ENCODE results near the gene GSKIP.

Gene GSKIP

DNA sequence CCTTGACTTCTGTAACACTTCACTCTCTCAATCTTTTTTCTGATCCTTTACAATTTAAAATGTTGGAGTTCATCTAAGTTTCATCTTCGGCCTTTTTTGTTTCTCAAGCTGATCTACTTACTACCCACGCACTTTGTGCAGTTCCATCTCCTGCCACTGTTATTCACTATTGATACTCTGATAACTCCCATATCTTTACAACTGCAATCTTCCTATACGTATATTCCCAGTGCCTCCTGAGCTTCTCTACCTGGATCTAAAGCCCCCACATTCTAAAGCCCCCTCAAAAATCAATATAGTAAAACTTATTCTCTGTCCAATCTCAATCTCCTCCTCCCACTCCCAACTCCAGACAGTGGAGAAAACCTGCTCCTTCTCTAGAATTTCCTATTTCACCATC is 6.1 kb upstream of the GSKIP start:
- no peaks in the 10 kb centered on the region for H4K20me1 ChIP-seq (ENCODE audit: insufficient read depth, low read length)
- no peak overlapping the region for H3K4me3 ChIP-seq (ENCODE audit: low read length)
- no peaks in the 10 kb centered on the region for H3K36me3 ChIP-seq (replicated peaks; ENCODE audit: low read depth, low read length)
- H3K4me2 ChIP-seq (ENCODE audit: low read length): no peak overlapping the region
- H3K27ac ChIP-seq (ENCODE audit: low read length): no peak overlapping the region
- peaks cover 8% of the 10 kb centered on the region for H3K4me1 ChIP-seq (ENCODE audit: low read length)
- no peak overlapping the region for H3K9ac ChIP-seq (ENCODE audit: low read length)
- H2AFZ ChIP-seq (ENCODE audit: low read depth, low read length): no peak overlapping the region
- H3K9me3 ChIP-seq (ENCODE audit: insufficient read depth, low read length): no peaks in the 10 kb centered on the region
- no peak for TF ChIP-seq EZH2phosphoT487 (IDR thresholded peaks at IDR 0.05; ENCODE audit: low read depth)
- TF ChIP-seq, protein P1, sequence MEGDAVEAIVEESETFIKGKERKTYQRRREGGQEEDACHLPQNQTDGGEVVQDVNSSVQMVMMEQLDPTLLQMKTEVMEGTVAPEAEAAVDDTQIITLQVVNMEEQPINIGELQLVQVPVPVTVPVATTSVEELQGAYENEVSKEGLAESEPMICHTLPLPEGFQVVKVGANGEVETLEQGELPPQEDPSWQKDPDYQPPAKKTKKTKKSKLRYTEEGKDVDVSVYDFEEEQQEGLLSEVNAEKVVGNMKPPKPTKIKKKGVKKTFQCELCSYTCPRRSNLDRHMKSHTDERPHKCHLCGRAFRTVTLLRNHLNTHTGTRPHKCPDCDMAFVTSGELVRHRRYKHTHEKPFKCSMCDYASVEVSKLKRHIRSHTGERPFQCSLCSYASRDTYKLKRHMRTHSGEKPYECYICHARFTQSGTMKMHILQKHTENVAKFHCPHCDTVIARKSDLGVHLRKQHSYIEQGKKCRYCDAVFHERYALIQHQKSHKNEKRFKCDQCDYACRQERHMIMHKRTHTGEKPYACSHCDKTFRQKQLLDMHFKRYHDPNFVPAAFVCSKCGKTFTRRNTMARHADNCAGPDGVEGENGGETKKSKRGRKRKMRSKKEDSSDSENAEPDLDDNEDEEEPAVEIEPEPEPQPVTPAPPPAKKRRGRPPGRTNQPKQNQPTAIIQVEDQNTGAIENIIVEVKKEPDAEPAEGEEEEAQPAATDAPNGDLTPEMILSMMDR (IDR thresholded peaks at IDR 0.05; ENCODE audit: low read depth, low read length): no peak
- H3K27me3 ChIP-seq (ENCODE audit: low read depth, low read length): no peaks in the 10 kb centered on the region
- H3K79me2 ChIP-seq (ENCODE audit: low read length): peaks cover 43% of the 10 kb centered on the region

DNA sequence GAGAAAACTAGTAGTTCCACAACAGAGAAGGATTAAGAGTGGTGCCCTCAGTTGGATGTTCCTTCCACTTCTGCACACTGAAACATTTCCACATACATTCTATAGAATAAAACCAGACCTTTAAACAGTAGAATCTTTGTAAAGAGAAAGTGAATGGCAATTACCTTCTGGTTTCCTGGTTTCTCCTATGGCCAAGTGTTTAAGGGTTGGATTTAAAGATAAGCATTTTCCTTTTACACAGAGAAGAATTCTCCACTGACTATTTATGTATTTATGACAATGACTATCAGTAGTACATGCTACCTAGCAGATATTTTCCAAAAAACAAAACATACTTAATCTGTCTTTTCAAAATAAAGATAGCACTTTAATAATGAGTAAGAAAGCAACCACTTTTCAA is 3.4 kb upstream of the GSKIP start:
- H3K36me3 ChIP-seq (replicated peaks; ENCODE audit: low read depth, low read length): no peaks in the 10 kb centered on the region

DNA sequence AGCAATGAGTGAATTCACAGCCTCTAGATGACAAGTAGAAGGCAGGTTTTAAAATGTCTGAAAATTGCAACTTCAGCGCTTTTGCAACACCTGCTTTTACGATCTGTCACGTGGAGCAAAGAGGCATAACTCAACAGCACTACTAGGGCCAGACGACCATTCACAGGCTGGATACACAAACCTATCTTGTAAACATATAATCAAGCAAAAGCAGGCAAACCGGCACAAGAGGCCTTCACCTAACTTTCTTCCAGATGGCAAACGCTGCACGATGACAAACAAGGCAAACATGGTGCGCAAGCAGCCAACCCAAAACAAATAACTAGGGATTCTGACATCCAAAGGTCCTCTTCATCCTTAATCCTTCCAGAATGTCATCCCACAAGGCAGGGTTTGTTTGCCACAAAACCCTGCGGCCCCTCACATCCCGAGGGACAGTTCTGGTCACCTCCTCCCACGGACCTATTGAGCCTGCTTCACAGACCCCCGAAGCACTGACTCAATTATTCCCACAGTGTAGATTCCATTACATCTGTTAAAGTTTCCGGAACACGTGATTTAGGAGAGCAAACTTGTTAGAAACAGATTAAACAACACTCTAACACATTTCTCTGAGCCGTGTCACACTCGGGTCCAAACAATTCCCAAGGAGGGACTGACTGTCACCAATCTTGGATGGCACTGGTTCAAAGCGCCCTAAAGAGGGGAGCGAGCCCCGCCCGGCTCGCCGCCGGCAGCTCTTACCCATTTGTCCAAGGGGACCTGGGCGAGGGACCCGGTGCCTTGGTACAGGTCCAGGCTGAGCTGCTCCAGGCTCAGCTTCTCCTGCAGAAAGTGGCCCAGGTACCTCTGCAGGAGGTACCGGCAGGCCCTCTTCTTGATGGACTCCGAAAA is 1.0 kb upstream of the GSKIP start:
- H3K9me3 ChIP-seq (ENCODE audit: insufficient read depth, low read length): no peaks in the 10 kb centered on the region
- H2AFZ ChIP-seq (ENCODE audit: low read depth, low read length): peak overlapping the region; percentile 67
- no peaks in the 10 kb centered on the region for H3K27me3 ChIP-seq (ENCODE audit: low read depth, low read length)
- H3K36me3 ChIP-seq (replicated peaks; ENCODE audit: low read depth, low read length): no peaks in the 10 kb centered on the region
- peak overlapping the region; percentile 80 for H3K9ac ChIP-seq (ENCODE audit: low read length)
- H3K4me3 ChIP-seq (ENCODE audit: low read length): peak overlapping the region; percentile 87
- H3K4me2 ChIP-seq (ENCODE audit: low read length): peak overlapping the region; percentile 95
- peak overlapping the region; percentile 61 for H3K27ac ChIP-seq (ENCODE audit: low read length)
- no peaks in the 10 kb centered on the region for H4K20me1 ChIP-seq (ENCODE audit: insufficient read depth, low read length)
- TF ChIP-seq, protein P1 (IDR thresholded peaks at IDR 0.05; ENCODE audit: low read depth, low read length): no peak
- no peak for TF ChIP-seq EZH2phosphoT487 (IDR thresholded peaks at IDR 0.05; ENCODE audit: low read depth)
- H3K4me1 ChIP-seq (ENCODE audit: low read length): peaks cover 17% of the 10 kb centered on the region
- peaks cover 63% of the 10 kb centered on the region for H3K79me2 ChIP-seq (ENCODE audit: low read length)

More for the DNA sequence above, 3.4 kb upstream of the GSKIP start:
- Histone ChIP-seq H3K27me3 (ENCODE audit: low read depth, low read length) (no peaks in the 10 kb centered on the region), H3K79me2 (ENCODE audit: low read length) (peaks cover 58% of the 10 kb centered on the region), H3K4me1 (ENCODE audit: low read length) (peaks cover 17% of the 10 kb centered on the region), H2AFZ (ENCODE audit: low read depth, low read length) (no peak overlapping the region), H3K4me2 (ENCODE audit: low read length) (no peak overlapping the region), H3K27ac (ENCODE audit: low read length) (no peak overlapping the region), H3K9me3 (ENCODE audit: insufficient read depth, low read length) (no peaks in the 10 kb centered on the region), H3K9ac (ENCODE audit: low read length) (no peak overlapping the region), H4K20me1 (ENCODE audit: insufficient read depth, low read length) (no peaks in the 10 kb centered on the region), H3K4me3 (ENCODE audit: low read length) (no peak overlapping the region)
- TF ChIP-seq, protein P1 (IDR thresholded peaks at IDR 0.05; ENCODE audit: low read depth, low read length): no peak
- no peak for TF ChIP-seq EZH2phosphoT487 (IDR thresholded peaks at IDR 0.05; ENCODE audit: low read depth)

DNA sequence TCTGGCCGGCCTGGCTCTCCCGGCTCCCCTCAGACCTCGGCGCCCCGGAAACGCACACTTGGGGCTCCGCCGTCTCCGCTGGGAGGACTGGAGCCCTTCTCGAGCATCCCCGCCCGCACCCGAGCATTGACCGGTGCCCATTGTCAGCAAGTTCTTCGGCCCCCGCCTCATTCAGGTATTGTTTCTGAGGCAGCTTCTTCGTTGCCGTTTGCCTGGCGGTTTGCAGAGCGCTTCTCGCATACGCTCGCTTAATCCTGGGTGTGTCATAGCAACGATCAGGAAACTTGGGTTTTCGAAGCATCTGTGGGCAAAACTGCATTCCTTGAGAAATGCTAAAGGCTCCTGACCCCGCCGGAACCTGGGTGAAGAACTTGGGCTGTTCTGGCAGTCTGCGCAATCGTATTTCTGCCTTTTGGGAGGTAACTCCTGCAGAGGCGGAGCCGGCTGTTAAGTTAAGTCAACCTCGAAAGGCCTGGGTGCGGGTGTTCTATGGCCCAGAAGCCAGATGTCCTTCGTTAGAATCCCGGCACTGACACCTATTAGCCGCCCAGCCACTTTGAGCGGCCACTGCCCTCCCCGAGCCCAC is 518 bp downstream of the GSKIP start:
- Histone ChIP-seq H3K27ac (ENCODE audit: low read length) (peak overlapping the region; percentile 14; the same call in 1 of the 2 replicates), H3K36me3 (replicated peaks; ENCODE audit: low read depth, low read length) (no peaks in the 10 kb centered on the region), H3K4me2 (ENCODE audit: low read length) (peak overlapping the region; percentile 95), H3K9me3 (ENCODE audit: insufficient read depth, low read length) (no peaks in the 10 kb centered on the region), H3K9ac (ENCODE audit: low read length) (peak overlapping the region; percentile 68), H3K4me3 (ENCODE audit: low read length) (peak overlapping the region; percentile 87), H4K20me1 (ENCODE audit: insufficient read depth, low read length) (0 out of 2 replicates have a peak, but pooled peaks cover 3% of the 10 kb centered on the region), H3K79me2 (ENCODE audit: low read length) (peaks cover 60% of the 10 kb centered on the region), H3K27me3 (ENCODE audit: low read depth, low read length) (no peaks in the 10 kb centered on the region), H3K4me1 (ENCODE audit: low read length) (peaks cover 17% of the 10 kb centered on the region), H2AFZ (ENCODE audit: low read depth, low read length) (peak overlapping the region; percentile 19; the same call in 1 of the 2 replicates)
- TF ChIP-seq, protein P1 (IDR thresholded peaks at IDR 0.05; ENCODE audit: low read depth, low read length): no peak
- TF ChIP-seq EZH2phosphoT487 (IDR thresholded peaks at IDR 0.05; ENCODE audit: low read depth): no peak

Data from OCI-LY3 (cell line).